ENCODE data around the gene SHROOM3. TPM values are rescaled to one million over a fixed set of nuclear protein-coding genes. Genes with fewer than 3 reads are reported as not detected.

The SHROOM3 gene
- total RNA-seq, 6 experiments from 2014 or later: 39.1 to 98.7 (median 40.9) TPM

DNA sequence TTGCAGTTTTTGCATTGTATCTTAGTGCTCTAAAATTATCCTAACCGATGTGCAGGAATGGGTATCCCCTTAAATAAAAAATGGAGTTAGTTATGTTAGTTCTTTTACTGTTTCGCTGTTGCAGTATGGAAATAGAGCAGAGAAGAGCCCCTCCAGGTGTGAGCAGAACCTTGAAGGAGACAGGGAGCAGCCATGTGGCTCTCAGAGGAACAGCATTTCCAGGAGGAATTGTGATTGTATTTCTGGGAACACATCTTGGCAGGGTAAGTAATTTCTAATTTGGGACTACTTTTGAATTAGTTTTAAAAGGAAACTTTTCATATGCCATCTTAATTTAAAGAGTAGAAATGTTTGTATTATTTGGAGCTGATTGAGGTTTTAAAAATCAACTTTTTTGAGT lies 8.8 kb upstream of the SHROOM3 start:
- Mint-ChIP-seq H3K27me3 (ENCODE audit: insufficient read depth) (peaks cover 3% of the 10 kb centered on the region; the same call in 1 of the 2 replicates), H3K4me3 (no peak overlapping the region), H3K4me1 (ENCODE audit: low read depth) (no peaks in the 10 kb centered on the region), H3K36me3 (ENCODE audit: low read depth) (no peaks in the 10 kb centered on the region), H3K9me3 (no peaks in the 10 kb centered on the region), H3K27ac (no peak overlapping the region)
- DNase-seq: no peak
- TF ChIP-seq, protein P1, sequence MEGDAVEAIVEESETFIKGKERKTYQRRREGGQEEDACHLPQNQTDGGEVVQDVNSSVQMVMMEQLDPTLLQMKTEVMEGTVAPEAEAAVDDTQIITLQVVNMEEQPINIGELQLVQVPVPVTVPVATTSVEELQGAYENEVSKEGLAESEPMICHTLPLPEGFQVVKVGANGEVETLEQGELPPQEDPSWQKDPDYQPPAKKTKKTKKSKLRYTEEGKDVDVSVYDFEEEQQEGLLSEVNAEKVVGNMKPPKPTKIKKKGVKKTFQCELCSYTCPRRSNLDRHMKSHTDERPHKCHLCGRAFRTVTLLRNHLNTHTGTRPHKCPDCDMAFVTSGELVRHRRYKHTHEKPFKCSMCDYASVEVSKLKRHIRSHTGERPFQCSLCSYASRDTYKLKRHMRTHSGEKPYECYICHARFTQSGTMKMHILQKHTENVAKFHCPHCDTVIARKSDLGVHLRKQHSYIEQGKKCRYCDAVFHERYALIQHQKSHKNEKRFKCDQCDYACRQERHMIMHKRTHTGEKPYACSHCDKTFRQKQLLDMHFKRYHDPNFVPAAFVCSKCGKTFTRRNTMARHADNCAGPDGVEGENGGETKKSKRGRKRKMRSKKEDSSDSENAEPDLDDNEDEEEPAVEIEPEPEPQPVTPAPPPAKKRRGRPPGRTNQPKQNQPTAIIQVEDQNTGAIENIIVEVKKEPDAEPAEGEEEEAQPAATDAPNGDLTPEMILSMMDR (IDR thresholded peaks at IDR 0.05): peak; percentile 37

DNA sequence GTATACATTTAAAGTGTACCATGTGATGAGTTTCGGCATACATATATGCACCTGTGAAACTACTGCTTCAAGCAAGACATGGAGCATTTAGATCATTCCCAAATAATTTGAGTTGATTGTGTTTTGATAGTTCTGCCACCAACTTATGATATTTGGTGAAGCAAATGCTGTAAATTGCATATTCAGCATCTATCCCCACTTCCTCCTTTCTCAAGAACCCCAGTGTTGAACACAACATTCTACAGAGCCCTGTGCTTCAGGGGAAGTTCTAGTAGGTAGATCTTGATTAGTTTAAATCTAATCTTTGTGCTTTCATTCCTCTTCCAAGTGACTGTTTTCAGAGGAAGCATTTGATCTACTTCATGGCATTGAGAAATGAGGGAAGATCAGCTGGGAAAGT lies 5.4 kb upstream of the SHROOM3 start:
- no peak for DNase-seq
- H3K9me3 Mint-ChIP-seq: no peaks in the 10 kb centered on the region
- H3K27ac Mint-ChIP-seq: no peak overlapping the region
- H3K36me3 Mint-ChIP-seq (ENCODE audit: low read depth): no peaks in the 10 kb centered on the region
- peaks cover 5% of the 10 kb centered on the region for H3K4me1 Mint-ChIP-seq (ENCODE audit: low read depth)
- no peaks in the 10 kb centered on the region; the same call in 1 of the 2 replicates for H3K27me3 Mint-ChIP-seq (ENCODE audit: insufficient read depth)
- TF ChIP-seq, protein P1 (IDR thresholded peaks at IDR 0.05): no peak
- H3K4me3 Mint-ChIP-seq: no peak overlapping the region

DNA sequence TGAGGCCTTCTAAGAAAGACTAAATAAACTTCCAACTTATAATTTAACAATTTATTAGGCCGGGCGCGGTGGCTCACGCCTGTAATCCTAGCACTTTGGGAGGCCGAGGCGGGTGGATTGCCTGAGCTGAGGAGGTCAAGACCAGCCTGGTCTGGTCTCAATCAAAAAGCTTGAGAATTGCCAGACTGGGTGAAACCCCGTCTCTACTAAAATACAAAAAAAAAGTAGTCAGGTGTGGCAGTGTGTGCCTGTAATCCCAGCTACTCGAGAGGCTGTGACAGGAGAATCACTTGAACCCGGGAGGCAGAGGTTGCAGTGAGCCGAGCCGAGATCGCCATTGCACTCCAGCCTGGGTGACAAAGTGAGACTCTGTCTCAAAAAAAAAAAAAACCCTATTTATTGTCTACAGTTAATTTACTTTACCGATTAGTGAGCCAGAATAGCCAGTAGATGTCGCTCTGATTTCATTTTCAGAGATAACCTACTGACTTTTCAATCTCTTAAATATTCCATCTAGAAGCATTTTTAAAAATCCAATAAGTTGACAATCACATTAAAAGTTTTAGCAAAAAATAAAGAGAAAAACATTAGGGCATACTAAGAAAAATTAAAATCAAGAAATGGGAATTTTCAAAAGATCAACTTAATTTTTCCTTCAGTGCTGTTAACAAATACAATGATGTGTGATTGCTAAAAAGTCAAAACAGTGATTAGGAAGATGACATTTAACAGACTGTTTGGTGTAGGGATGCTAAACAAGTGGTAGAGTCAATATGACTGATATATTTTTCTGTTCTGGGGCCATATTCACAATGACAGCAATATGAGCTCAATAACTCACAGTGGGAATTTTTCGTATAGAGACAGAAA lies 4.3 kb upstream of the SHROOM3 start:
- peak; percentile 61 for DNase-seq
- Mint-ChIP-seq H3K27me3 (ENCODE audit: insufficient read depth) (no peaks in the 10 kb centered on the region; the same call in 1 of the 2 replicates), H3K4me1 (ENCODE audit: low read depth) (peaks cover 16% of the 10 kb centered on the region), H3K4me3 (peak overlapping the region; percentile 47; the same call in 1 of the 2 replicates), H3K27ac (no peak overlapping the region), H3K36me3 (ENCODE audit: low read depth) (no peaks in the 10 kb centered on the region), H3K9me3 (no peaks in the 10 kb centered on the region)
- TF ChIP-seq, protein P1 (IDR thresholded peaks at IDR 0.05): peak; percentile 89

DNA sequence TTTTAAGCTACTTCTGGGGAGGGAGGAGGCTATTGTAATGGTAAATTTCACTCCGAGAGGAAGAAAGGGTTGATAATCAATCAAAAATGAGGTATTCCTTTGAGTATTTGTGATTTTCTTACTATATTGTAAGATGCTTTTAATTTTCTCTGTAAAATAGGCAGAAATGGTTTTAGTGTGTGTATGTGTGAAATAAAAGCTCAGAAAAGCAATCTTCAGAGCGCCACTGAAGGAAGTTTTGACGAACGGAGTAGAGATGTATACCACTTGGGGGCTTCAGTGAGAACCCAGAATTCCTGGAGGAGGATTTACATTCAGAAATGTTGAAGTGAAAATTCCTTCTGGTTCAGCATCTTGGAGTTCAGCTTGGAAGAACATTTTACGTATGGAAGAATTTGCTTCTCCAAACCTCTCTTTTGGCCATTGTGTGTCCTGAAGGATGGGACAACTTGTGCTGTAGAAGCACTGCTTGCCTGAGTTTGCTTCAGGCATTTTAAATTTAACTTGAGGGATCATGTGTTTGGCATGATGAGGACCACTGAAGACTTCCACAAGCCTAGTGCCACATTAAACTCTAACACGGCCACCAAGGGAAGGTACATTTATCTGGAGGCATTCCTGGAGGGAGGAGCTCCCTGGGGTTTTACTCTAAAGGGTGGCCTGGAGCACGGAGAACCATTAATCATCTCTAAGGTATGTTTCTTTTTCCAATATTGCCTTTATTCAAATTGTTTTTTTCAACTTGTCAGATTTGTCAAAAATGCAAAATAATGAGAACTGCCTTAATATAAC lies 695 bp downstream of the SHROOM3 start:
- TF ChIP-seq, protein P1 (IDR thresholded peaks at IDR 0.05): peak; percentile 12; the same call in 1 of the 2 replicates
- no peak for DNase-seq
- H3K36me3 Mint-ChIP-seq (ENCODE audit: low read depth): no peaks in the 10 kb centered on the region

DNA sequence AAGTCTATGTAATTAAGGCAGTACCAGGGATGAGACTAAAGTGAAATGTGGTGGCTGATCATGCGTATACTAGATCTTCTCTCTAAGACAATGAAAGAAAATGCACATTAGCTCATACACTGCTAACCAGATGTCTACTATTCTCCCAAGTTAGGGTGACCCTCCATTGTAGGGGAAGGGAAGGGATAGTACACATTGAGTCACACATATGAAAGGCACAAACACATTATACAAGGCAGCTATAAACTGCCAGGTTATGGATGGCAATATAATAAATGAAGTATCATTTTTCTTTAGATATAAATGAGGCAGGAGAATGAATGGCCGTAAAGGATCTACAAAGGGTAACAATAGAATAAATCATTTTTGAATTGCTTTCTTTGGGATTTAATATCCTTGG lies 4.5 kb downstream of the SHROOM3 start:
- H3K27ac Mint-ChIP-seq: no peak overlapping the region
- H3K27me3 Mint-ChIP-seq (ENCODE audit: insufficient read depth): peaks cover 14% of the 10 kb centered on the region
- TF ChIP-seq, protein P1 (IDR thresholded peaks at IDR 0.05): no peak
- DNase-seq: no peak
- no peaks in the 10 kb centered on the region for H3K9me3 Mint-ChIP-seq
- no peak overlapping the region for H3K4me3 Mint-ChIP-seq
- H3K4me1 Mint-ChIP-seq (ENCODE audit: low read depth): peaks cover 17% of the 10 kb centered on the region
- H3K36me3 Mint-ChIP-seq (ENCODE audit: low read depth): no peaks in the 10 kb centered on the region

More for the DNA sequence above, 695 bp downstream of the SHROOM3 start:
- Mint-ChIP-seq H3K4me3 (peak overlapping the region; percentile 81), H3K27ac (no peak overlapping the region), H3K4me1 (ENCODE audit: low read depth) (peaks cover 20% of the 10 kb centered on the region), H3K27me3 (ENCODE audit: insufficient read depth) (peaks cover 8% of the 10 kb centered on the region; the same call in 1 of the 2 replicates), H3K9me3 (no peaks in the 10 kb centered on the region)
